HepG2 (cell line): ENCODE data around the gene ZNRF3. TPM values are rescaled to one million over a fixed set of nuclear protein-coding genes. Genes with fewer than 3 reads are reported as not detected.

Experiments
- ARNT2 ChIP-seq: sonication (generic); formaldehyde crosslinking; IDR thresholded peaks from 2 replicates; pipeline ENCODE4 v1.8.0; 2022; ENCODE audit warnings: mild to moderate bottlenecking, low read depth, missing genetic modification reagents, moderate library complexity
- ATRX ChIP-seq: sonication (generic); formaldehyde crosslinking; IDR thresholded peaks from 2 replicates; pipeline ENCODE4 v1.4.0; 2020; ENCODE audit warnings: missing genetic modification reagents, borderline replicate concordance
- HDAC2 ChIP-seq: sonication (generic); formaldehyde crosslinking; IDR thresholded peaks from 2 replicates; pipeline ENCODE4 v1.4.0; 2020; ENCODE audit warnings: missing genetic modification reagents
- HNRNPH1 ChIP-seq: fragments of 200-400 bp; formaldehyde crosslinking; optimal IDR thresholded peaks from 2 replicates; pipeline ENCODE3; 2017; ENCODE audit warnings: mild to moderate bottlenecking, low read depth, low read length
- MAFG ChIP-seq: sonication (generic); formaldehyde crosslinking; IDR thresholded peaks from 2 replicates; pipeline ENCODE4 v1.5.1; 2020; ENCODE audit warnings: mild to moderate bottlenecking, missing genetic modification reagents
- MAFK ChIP-seq, 2 experiments: IDR thresholded peaks in 1 of 2; conservative IDR thresholded peaks in 1 of 2; 2 replicates each; pipeline ENCODE4 v1.6.1; 2011; ENCODE audit warnings: improper control_type of control experiment in 2 of 2, low read length in 2 of 2
- NR3C1 ChIP-seq: sonication (generic); formaldehyde crosslinking; IDR thresholded peaks from 2 replicates; pipeline ENCODE4 v1.4.0; 2020; ENCODE audit warnings: missing genetic modification reagents
- TAF1 ChIP-seq: sonication (generic); formaldehyde crosslinking; IDR thresholded peaks from 2 replicates; pipeline ENCODE4 v1.4.0; 2020; ENCODE audit warnings: missing genetic modification reagents
- ZBTB8A ChIP-seq: sonication (generic); formaldehyde crosslinking; IDR thresholded peaks from 2 replicates; pipeline ENCODE4 v1.4.0; 2020; ENCODE audit warnings: mild to moderate bottlenecking, low read depth, missing genetic modification reagents, borderline replicate concordance
- ZNF276 ChIP-seq: sonication (generic); formaldehyde crosslinking; IDR thresholded peaks from 2 replicates; pipeline ENCODE4 v1.4.0; 2020; ENCODE audit warnings: mild to moderate bottlenecking, low read depth, missing genetic modification reagents
- ZNF333 ChIP-seq: sonication (generic); formaldehyde crosslinking; IDR thresholded peaks from 2 replicates; pipeline ENCODE4 v1.4.0; 2020; ENCODE audit warnings: mild to moderate bottlenecking, missing genetic modification reagents, borderline replicate concordance
- ZNF543 ChIP-seq: sonication (generic); formaldehyde crosslinking; IDR thresholded peaks from 2 replicates; pipeline ENCODE4 v1.4.0; 2020; ENCODE audit warnings: mild to moderate bottlenecking, missing genetic modification reagents
- ZNF646 ChIP-seq: sonication (generic); formaldehyde crosslinking; IDR thresholded peaks from 2 replicates; pipeline ENCODE4 v1.9.0; 2021; ENCODE audit warnings: mild to moderate bottlenecking, missing genetic modification reagents
- ZNF777 ChIP-seq: sonication (generic); formaldehyde crosslinking; IDR thresholded peaks from 2 replicates; pipeline ENCODE4 v1.4.0; 2020; ENCODE audit warnings: missing genetic modification reagents
- polyA plus RNA-seq, 8 experiments: library from polyadenylated mRNA; depleted of rRNA in 3 of 8; stranded (reverse) in 7 of 8; unstranded in 1 of 8; fragments of >200 nt; fragmentation: Illumina TruSeq in 4 of 8; extraction: Trizol in 4 of 8; gene quantifications; 2 replicates each; pipeline versions ENCODE4 v1.2.1 to v1.2.3, GENCODE V29; 2011 to 2016; ENCODE audit warnings: low read depth in 4 of 8, missing spikeins in 1 of 8, mixed read lengths in 1 of 8; ENCODE audit not compliant: insufficient read depth in 1 of 8
- total RNA-seq, 5 experiments: library from RNA; depleted of rRNA; stranded (reverse); fragments of >200 nt; fragmentation: Illumina TruSeq; extraction: Trizol; gene quantifications; 2 replicates each; pipeline ENCODE4 v1.2.3, GENCODE V29; 2016; ENCODE audit warnings: low read depth in 1 of 5
- TF ChIP-seq, protein P1 (sequence below): sonication (generic); formaldehyde crosslinking; IDR thresholded peaks from 2 replicates; pipeline ENCODE4 v1.4.0; 2020; ENCODE audit warnings: missing genetic modification reagents, borderline replicate concordance

Gene ZNRF3
- total and polyA plus RNA-seq, 2 of the 13 experiments (the other 11 are each of a cell fraction or from before 2014, with no cell fraction given) = 20.3 to 36.7 TPM

DNA sequence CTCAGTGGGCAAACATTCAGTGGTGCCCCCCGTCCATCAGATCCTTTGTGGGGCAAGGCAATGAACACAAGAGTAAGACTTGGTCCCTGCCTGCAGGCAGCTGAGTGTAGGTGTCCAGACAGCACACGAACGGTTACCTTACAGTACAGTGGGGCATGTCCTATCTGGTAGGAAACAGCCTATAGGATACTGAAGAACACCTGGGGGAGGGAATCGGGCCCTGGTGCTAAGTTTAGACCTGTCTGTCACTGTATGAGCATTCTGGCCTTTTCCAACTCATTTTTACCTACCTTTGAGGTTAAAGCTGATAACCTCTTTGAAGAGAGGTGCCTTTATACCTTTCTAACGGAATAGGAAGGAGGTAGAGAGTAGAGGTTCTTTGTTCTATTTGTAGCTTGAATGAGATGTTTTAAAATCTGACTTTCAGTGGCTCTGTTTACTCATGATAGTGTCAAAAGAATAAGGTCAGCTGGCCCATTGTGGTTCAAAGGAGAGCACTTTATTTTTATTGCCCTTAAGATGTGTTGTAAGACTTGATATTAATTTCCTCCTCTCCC lies 8.9 kb downstream of the ZNRF3 start (continued):
- TF ChIP-seq ZNF646 (CRISPR knock-in tag) (no peak), ZBTB8A (no peak), ZNF777 (no peak), HDAC2 (no peak; the same call in 1 of the 2 replicates), MAFK (conservative IDR thresholded peaks at IDR 0.05 in 1 of 2, IDR thresholded peaks at IDR 0.05 in 1 of 2; ENCODE audit: low read length in 2 of 2) (no peak), ZNF333 (CRISPR knock-in tag) (no peak), ARNT2 (CRISPR knock-in tag) (no peak), NR3C1 (no peak), TAF1 (no peak), ATRX (CRISPR knock-in tag) (no peak), MAFG (no peak), ZNF276 (CRISPR knock-in tag) (no peak), HNRNPH1 (no peak), ZNF543 (CRISPR knock-in tag) (no peak)
- TF ChIP-seq, protein P1, sequence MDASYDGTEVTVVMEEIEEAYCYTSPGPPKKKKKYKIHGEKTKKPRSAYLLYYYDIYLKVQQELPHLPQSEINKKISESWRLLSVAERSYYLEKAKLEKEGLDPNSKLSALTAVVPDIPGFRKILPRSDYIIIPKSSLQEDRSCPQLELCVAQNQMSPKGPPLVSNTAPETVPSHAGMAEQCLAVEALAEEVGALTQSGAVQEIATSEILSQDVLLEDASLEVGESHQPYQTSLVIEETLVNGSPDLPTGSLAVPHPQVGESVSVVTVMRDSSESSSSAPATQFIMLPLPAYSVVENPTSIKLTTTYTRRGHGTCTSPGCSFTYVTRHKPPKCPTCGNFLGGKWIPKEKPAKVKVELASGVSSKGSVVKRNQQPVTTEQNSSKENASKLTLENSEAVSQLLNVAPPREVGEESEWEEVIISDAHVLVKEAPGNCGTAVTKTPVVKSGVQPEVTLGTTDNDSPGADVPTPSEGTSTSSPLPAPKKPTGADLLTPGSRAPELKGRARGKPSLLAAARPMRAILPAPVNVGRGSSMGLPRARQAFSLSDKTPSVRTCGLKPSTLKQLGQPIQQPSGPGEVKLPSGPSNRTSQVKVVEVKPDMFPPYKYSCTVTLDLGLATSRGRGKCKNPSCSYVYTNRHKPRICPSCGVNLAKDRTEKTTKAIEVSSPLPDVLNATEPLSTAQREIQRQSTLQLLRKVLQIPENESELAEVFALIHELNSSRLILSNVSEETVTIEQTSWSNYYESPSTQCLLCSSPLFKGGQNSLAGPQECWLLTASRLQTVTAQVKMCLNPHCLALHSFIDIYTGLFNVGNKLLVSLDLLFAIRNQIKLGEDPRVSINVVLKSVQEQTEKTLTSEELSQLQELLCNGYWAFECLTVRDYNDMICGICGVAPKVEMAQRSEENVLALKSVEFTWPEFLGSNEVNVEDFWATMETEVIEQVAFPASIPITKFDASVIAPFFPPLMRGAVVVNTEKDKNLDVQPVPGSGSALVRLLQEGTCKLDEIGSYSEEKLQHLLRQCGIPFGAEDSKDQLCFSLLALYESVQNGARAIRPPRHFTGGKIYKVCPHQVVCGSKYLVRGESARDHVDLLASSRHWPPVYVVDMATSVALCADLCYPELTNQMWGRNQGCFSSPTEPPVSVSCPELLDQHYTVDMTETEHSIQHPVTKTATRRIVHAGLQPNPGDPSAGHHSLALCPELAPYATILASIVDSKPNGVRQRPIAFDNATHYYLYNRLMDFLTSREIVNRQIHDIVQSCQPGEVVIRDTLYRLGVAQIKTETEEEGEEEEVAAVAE (CRISPR knock-in tag) = no peak
